ENCODE measurements around the gene USP26.

DNA sequence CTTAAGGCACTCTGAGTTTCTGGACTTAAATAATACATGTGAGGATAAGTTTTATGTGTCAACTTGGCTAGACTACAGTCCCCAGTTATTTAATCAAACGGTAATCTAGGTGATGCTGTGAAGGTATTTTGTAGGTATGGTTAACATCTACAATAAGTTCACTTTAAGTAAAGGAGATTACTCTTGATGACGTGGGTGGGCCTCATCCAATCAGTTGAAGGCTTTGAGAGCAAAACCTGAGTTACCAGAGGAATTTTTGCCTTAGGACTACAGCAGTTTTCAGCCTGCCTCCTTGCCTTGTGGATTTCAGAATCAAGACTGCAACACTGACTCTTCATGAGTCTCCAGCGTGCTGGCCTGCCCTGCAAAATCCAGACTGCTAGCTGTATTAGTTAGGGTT lies 78.7 kb downstream of the USP26 start:
- TF ChIP-seq CTCF (IDR thresholded peaks at IDR 0.05; ENCODE audit: low read depth, low read length) = no peak
- TF ChIP-seq POLR2A (IDR thresholded peaks at IDR 0.05; ENCODE audit: extremely low read depth, insufficient read length) = no peak

All from NB4 (cell line).